Vagina (tissue), 2 donors: ENCODE measurements around the gene MPRIP.

Experiments
- CTCF ChIP-seq, 3 experiments: fragments of 450-650 bp in 2 of 3; fragments of 200-600 bp in 1 of 3; sonication (generic) in 1 of 3; IDR thresholded peaks; one replicate each; pipeline ENCODE4 v1.5.1; 2017 to 2019; ENCODE audit warnings: antibody characterized with exemption in 3 of 3, mild to moderate bottlenecking in 2 of 3, moderate library complexity in 2 of 3
- POLR2AphosphoS5 ChIP-seq, 2 donors: sonication (generic); formaldehyde crosslinking; IDR thresholded peaks; one replicate each; pipeline ENCODE4 v1.9.0; 2017; ENCODE audit warnings: antibody characterized with exemption in 2 of 2, mild to moderate bottlenecking in 2 of 2, low read depth in 1 of 2; ENCODE audit not compliant: insufficient read depth in 1 of 2

- TF ChIP-seq POLR2AphosphoS5 (IDR thresholded peaks at IDR 0.05; ENCODE audit: insufficient read depth in 1 of 2, low read depth in 1 of 2) (no peak), CTCF (IDR thresholded peaks at IDR 0.05) (no peak)
Observed at GRCh38 chr17:17071531-17072360, 29.5 kb downstream of the MPRIP start.
